PC-9 (cell line): ENCODE results near the gene HNRNPM. TPM values are rescaled to one million over a fixed set of nuclear protein-coding genes. Genes with fewer than 3 reads are reported as not detected.

Experiments used
- BruUV-seq: library from RNA; stranded (reverse); fragments of 400-500 nt; replicated peaks from 2 replicates; lab custom pipeline; 2021; lab: Mats Ljungman, UMichigan
- CTCF ChIA-PET: fragments of 300-600 bp; sonication (Branson Sonifier 250); formaldehyde crosslinking; loops from one replicate; lab custom pipeline; 2022; ENCODE audit warnings: antibody characterized with exemption; lab: Charles Lee
- POLR2A ChIA-PET: fragments of 300-600 bp; sonication (Branson Sonifier 250); formaldehyde crosslinking; loops from one replicate; lab custom pipeline; 2022; ENCODE audit warnings: antibody characterized with exemption; ENCODE audit not compliant: unreplicated experiment; lab: Charles Lee
- DNase-seq, 2 experiments: peaks; one replicate each; pipeline versions ENCODE4 v3.0.0 to v3.0.0-alpha.2; 2015 to 2022; ENCODE audit warnings: mixed read lengths in 1 of 2
- H2AFZ ChIP-seq: fragments of 200-600 bp; sonication (generic); 2 replicates; pipeline ENCODE4 v1.8.1; 2017; ENCODE audit warnings: antibody characterized with exemption
- H3F3A ChIP-seq: fragments of 200-600 bp; sonication (generic); 2 replicates; pipeline ENCODE4 v1.8.1; 2017; ENCODE audit warnings: antibody characterized with exemption, mild to moderate bottlenecking, low read depth; ENCODE audit not compliant: insufficient read depth
- H3K27ac ChIP-seq: fragments of 200-600 bp; sonication (generic); 2 replicates; pipeline ENCODE4 v1.6.1; 2016; ENCODE audit warnings: mixed run types
- H3K27me3 ChIP-seq: fragments of 200-600 bp; sonication (generic); 2 replicates; pipeline ENCODE4 v1.6.1; 2016; ENCODE audit warnings: low read depth, mixed run types; ENCODE audit not compliant: insufficient read depth
- H3K36me3 ChIP-seq: fragments of 200-600 bp; sonication (generic); 2 replicates; pipeline ENCODE4 v1.6.1; 2016; ENCODE audit warnings: low read depth, mixed run types
- H3K4me1 ChIP-seq: fragments of 200-600 bp; sonication (generic); replicated peaks from 2 replicates; pipeline ENCODE4 v1.6.1; 2016; ENCODE audit warnings: mixed run types; ENCODE audit not compliant: insufficient read depth
- H3K4me2 ChIP-seq: fragments of 200-600 bp; sonication (generic); 2 replicates; pipeline ENCODE4 v1.6.1; 2017; ENCODE audit warnings: mixed run types
- H3K4me3 ChIP-seq: fragments of 200-600 bp; sonication (generic); 2 replicates; pipeline ENCODE4 v1.6.1; 2016; ENCODE audit warnings: mixed run types
- H3K79me2 ChIP-seq: fragments of 200-600 bp; sonication (generic); 2 replicates; pipeline ENCODE4 v1.6.1; 2017; ENCODE audit warnings: low read depth, mixed run types
- H3K9me2 ChIP-seq: fragments of 200-600 bp; sonication (generic); 2 replicates; pipeline ENCODE4 v1.8.1; 2017; ENCODE audit warnings: mild to moderate bottlenecking; ENCODE audit not compliant: insufficient read depth
- H3K9me3 ChIP-seq: fragments of 200-600 bp; sonication (generic); 2 replicates; pipeline ENCODE4 v1.8.1; 2016; ENCODE audit warnings: low read depth; ENCODE audit not compliant: insufficient read depth
- H4K20me1 ChIP-seq: fragments of 200-600 bp; sonication (generic); 2 replicates; pipeline ENCODE4 v1.8.1; 2017; ENCODE audit not compliant: insufficient read depth
- EZH2 ChIP-seq: fragments of 200-600 bp; sonication (generic); IDR thresholded peaks from 2 replicates; pipeline ENCODE4 v1.8.0; 2017; ENCODE audit warnings: antibody characterized with exemption, low read depth
- intact Hi-C: fragments of 100-400 bp; cut with micrococcal nuclease; formaldehyde crosslinking; loops from one replicate; pipeline ENCODE4 v1.10.0; 2022; ENCODE audit not compliant: unreplicated experiment
- total RNA-seq: library from RNA; stranded (reverse); gene quantifications from 2 replicates; pipeline ENCODE4 v1.2.3, GENCODE V29; 2021
- TF ChIP-seq, protein P1 (sequence below): fragments of 200-600 bp; sonication (generic); conservative IDR thresholded peaks from 2 replicates; pipeline ENCODE4 v1.6.1; 2017; ENCODE audit warnings: mixed run types, antibody characterized with exemption, mild to moderate bottlenecking, moderate library complexity

The HNRNPM gene
- total RNA-seq, 1 experiment from 2014 or later, result 239 TPM

GRCh38 chr19:8477889-8478288, 33.1 kb downstream of the HNRNPM start:
- no peak for DNase-seq
- Histone ChIP-seq H3K36me3 (peaks cover 44% of the 10 kb centered on the region), H4K20me1 (peaks cover 87% of the 10 kb centered on the region), H2AFZ (no peak overlapping the region), H3K9me2 (no peaks in the 10 kb centered on the region), H3K27ac (0 out of 2 replicates have a peak overlapping the region, but pooled peaks have one; percentile 14), H3F3A (peaks cover 46% of the 10 kb centered on the region), H3K79me2 (peaks cover 76% of the 10 kb centered on the region), H3K4me1 (peaks cover 16% of the 10 kb centered on the region), H3K4me3 (no peak overlapping the region), H3K4me2 (no peak overlapping the region), H3K27me3 (no peaks in the 10 kb centered on the region), H3K9me3 (no peaks in the 10 kb centered on the region)
- no peak for TF ChIP-seq EZH2
- TF ChIP-seq, protein P1, sequence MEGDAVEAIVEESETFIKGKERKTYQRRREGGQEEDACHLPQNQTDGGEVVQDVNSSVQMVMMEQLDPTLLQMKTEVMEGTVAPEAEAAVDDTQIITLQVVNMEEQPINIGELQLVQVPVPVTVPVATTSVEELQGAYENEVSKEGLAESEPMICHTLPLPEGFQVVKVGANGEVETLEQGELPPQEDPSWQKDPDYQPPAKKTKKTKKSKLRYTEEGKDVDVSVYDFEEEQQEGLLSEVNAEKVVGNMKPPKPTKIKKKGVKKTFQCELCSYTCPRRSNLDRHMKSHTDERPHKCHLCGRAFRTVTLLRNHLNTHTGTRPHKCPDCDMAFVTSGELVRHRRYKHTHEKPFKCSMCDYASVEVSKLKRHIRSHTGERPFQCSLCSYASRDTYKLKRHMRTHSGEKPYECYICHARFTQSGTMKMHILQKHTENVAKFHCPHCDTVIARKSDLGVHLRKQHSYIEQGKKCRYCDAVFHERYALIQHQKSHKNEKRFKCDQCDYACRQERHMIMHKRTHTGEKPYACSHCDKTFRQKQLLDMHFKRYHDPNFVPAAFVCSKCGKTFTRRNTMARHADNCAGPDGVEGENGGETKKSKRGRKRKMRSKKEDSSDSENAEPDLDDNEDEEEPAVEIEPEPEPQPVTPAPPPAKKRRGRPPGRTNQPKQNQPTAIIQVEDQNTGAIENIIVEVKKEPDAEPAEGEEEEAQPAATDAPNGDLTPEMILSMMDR, result no peak
- no TSS peak for BruUV-seq
- ChIA-PET POLR2A (interaction anchor here (0.6 kb wide), 1 partner anchor 65 kb away, joined by 3 read pairs; the partner anchor contains the start of gene MARCHF2), CTCF (no interaction called here)
- intact Hi-C loops, result no loop called here

GRCh38 chr19:8478598-8478997, 33.8 kb downstream of the HNRNPM start:
- BruUV-seq, result no TSS peak
- Histone ChIP-seq H3F3A (peaks cover 41% of the 10 kb centered on the region), H2AFZ (no peak overlapping the region), H3K4me3 (no peak overlapping the region), H3K4me2 (no peak overlapping the region), H3K4me1 (peaks cover 16% of the 10 kb centered on the region), H3K27ac (no peak overlapping the region), H3K9me2 (no peaks in the 10 kb centered on the region), H3K9me3 (no peaks in the 10 kb centered on the region), H3K79me2 (peaks cover 82% of the 10 kb centered on the region), H3K27me3 (no peaks in the 10 kb centered on the region), H4K20me1 (peaks cover 88% of the 10 kb centered on the region), H3K36me3 (peaks cover 45% of the 10 kb centered on the region)
- ChIA-PET POLR2A (interaction anchor here (0.5 to 0.8 kb wide), 4 partner anchors 17 to 65 kb away, joined by 3 to 6 read pairs (median 3); partner anchors contain the start of genes HNRNPM and MARCHF2), CTCF (no interaction called here)
- intact Hi-C loops, result no loop called here
- TF ChIP-seq, protein P1, result no peak
- no peak for TF ChIP-seq EZH2
- no peak for DNase-seq

DNA sequence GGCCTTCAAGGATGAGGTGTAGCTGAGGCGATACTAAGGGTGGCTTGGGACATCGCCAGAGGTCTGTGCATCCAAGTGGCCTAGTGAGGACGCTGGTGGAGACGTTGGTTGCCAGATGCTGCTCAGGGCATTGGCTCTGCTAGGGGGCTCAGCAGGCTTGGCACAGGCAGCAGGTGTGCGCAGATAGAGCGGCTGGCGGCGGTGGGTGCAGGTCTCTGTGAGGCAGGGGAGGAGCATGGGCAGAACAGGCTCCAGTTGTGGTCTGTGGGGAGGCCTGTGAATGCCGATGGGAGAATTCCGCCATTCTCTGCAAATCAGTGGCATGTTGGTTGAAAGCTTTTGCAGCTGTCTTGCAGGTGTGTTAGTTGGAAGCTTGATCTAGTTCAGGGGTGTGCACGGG, 36.4 kb downstream of the HNRNPM start:
- ChIA-PET POLR2A (no interaction called here), CTCF (no interaction called here)
- H3K27ac ChIP-seq, result no peak overlapping the region
- H4K20me1 ChIP-seq, result peaks cover 84% of the 10 kb centered on the region
- no TSS peak for BruUV-seq
- H3K9me3 ChIP-seq, result no peaks in the 10 kb centered on the region
- H3K9me2 ChIP-seq, result no peaks in the 10 kb centered on the region
- peaks cover 45% of the 10 kb centered on the region for H3F3A ChIP-seq
- peaks cover 50% of the 10 kb centered on the region for H3K36me3 ChIP-seq
- DNase-seq, result no peak
- H2AFZ ChIP-seq, result no peak overlapping the region
- peaks cover 16% of the 10 kb centered on the region for H3K4me1 ChIP-seq
- TF ChIP-seq, protein P1, result no peak
- TF ChIP-seq EZH2, result no peak
- no peak overlapping the region for H3K4me3 ChIP-seq
- H3K27me3 ChIP-seq, result no peaks in the 10 kb centered on the region
- peaks cover 79% of the 10 kb centered on the region for H3K79me2 ChIP-seq
- peak overlapping the region; percentile 51; the same call in 1 of the 2 replicates for H3K4me2 ChIP-seq
- intact Hi-C loops, result loop anchor here (2.0 to 10.0 kb wide), 2 partner anchors 44 to 66 kb away; partner anchors contain the start of gene MARCHF2
